SK-N-SH (cell line): ENCODE measurements around the gene SMARCA1. TPM values are rescaled to one million over a fixed set of nuclear protein-coding genes. Genes with fewer than 3 reads are reported as not detected.

Experiments
- CTCF ChIA-PET: fragments of 300-600, 350-600 bp; formaldehyde crosslinking; extraction: SDS; loops from one replicate; lab custom pipeline; 2021; lab: Yijun Ruan, JAX
- POLR2A ChIA-PET: fragments of 350-600 bp; sonication (Branson Sonifier 250); formaldehyde crosslinking; extraction: SDS; loops from one replicate; lab custom pipeline; 2020; ENCODE audit warnings: antibody characterized with exemption, inconsistent platforms; lab: Yijun Ruan, JAX
- DNase-seq: peaks from one replicate; pipeline ENCODE4 v3.0.0; 2012
- H2AFZ ChIP-seq: fragments of 200-600 bp; sonication (generic); 2 replicates; pipeline ENCODE4 v1.8.1; 2016; ENCODE audit warnings: antibody characterized with exemption, mild to moderate bottlenecking, low read depth
- H3F3A ChIP-seq: fragments of 200-600 bp; sonication (generic); replicated peaks from 2 replicates; pipeline ENCODE3; 2016; ENCODE audit warnings: antibody characterized with exemption, mild to moderate bottlenecking; ENCODE audit not compliant: insufficient read depth
- H3K27ac ChIP-seq, 2 experiments: fragments of 200-500 bp in 1 of 2; fragments of 200-600 bp in 1 of 2; sonication (Bioruptor generic) in 1 of 2; sonication (generic), shearing (Covaris generic) in 1 of 2; 2 replicates each; pipeline versions ENCODE4 v1.5.1 to v1.6.1; 2014 to 2016; ENCODE audit warnings: low read depth in 2 of 2, inconsistent platforms in 1 of 2, low read length in 1 of 2, mild to moderate bottlenecking in 1 of 2, mixed read lengths in 1 of 2
- H3K27me3 ChIP-seq: fragments of 200-600 bp; sonication (generic), shearing (Covaris generic); 2 replicates; pipeline ENCODE4 v1.6.1; 2016; ENCODE audit warnings: mixed run types; ENCODE audit not compliant: insufficient read depth
- H3K36me3 ChIP-seq, 2 experiments: fragments of 200-500 bp in 1 of 2; fragments of 200-600 bp in 1 of 2; sonication (Bioruptor generic) in 1 of 2; sonication (generic) in 1 of 2; replicated peaks in 1 of 2; 2 replicates each; pipeline versions ENCODE3 to v1.5.1; 2014 to 2016; ENCODE audit warnings: low read length in 1 of 2, mild to moderate bottlenecking in 1 of 2; ENCODE audit not compliant: insufficient read depth in 2 of 2, control insufficient read depth in 1 of 2
- H3K4me1 ChIP-seq, 2 experiments: fragments of 200-500 bp in 1 of 2; fragments of 200-600 bp in 1 of 2; sonication (Bioruptor generic) in 1 of 2; sonication (generic), shearing (Covaris generic) in 1 of 2; 2 replicates each; pipeline versions ENCODE4 v1.5.1 to v1.6.1; 2014 to 2016; ENCODE audit warnings: low read depth in 1 of 2, low read length in 1 of 2, mixed run types in 1 of 2; ENCODE audit not compliant: insufficient read depth in 2 of 2, control insufficient read depth in 1 of 2
- H3K4me2 ChIP-seq: fragments of 200-600 bp; sonication (generic), shearing (Covaris generic); 2 replicates; pipeline ENCODE4 v1.6.1; 2017; ENCODE audit warnings: mixed run types
- H3K4me3 ChIP-seq, 2 experiments: fragments of 200-500 bp in 1 of 2; fragments of 200-600 bp in 1 of 2; sonication (Bioruptor generic) in 1 of 2; sonication (generic), shearing (Covaris generic) in 1 of 2; 2 replicates each; pipeline versions ENCODE4 v1.5.1 to v1.8.1; 2014 to 2016; ENCODE audit warnings: low read depth in 2 of 2, inconsistent platforms in 1 of 2, low read length in 1 of 2, mild to moderate bottlenecking in 1 of 2, mixed read lengths in 1 of 2, moderate library complexity in 1 of 2
- H3K79me2 ChIP-seq: fragments of 200-600 bp; sonication (generic); 2 replicates; pipeline ENCODE4 v1.8.1; 2017; ENCODE audit warnings: mild to moderate bottlenecking; ENCODE audit not compliant: insufficient read depth
- H3K9ac ChIP-seq: fragments of 200-600 bp; sonication (generic); 2 replicates; pipeline ENCODE4 v1.6.1; 2017; ENCODE audit warnings: mixed run types
- H3K9me2 ChIP-seq: fragments of 200-600 bp; sonication (generic); 2 replicates; pipeline ENCODE4 v1.6.1; 2017; ENCODE audit warnings: mixed run types
- H3K9me3 ChIP-seq: fragments of 200-600 bp; sonication (generic); 2 replicates; pipeline ENCODE4 v1.6.1; 2017; ENCODE audit warnings: mixed run types, mild to moderate bottlenecking, moderate library complexity
- H4K20me1 ChIP-seq: fragments of 200-600 bp; sonication (generic); 2 replicates; pipeline ENCODE4 v1.6.1; 2017; ENCODE audit warnings: mild to moderate bottlenecking, mixed run types; ENCODE audit not compliant: insufficient read depth
- CHD2 ChIP-seq: fragments of 150-350 bp; IDR thresholded peaks from 2 replicates; pipeline ENCODE4 v1.6.1; 2018; ENCODE audit warnings: low read length; ENCODE audit not compliant: partially characterized antibody
- ELF1 ChIP-seq: IDR thresholded peaks from 2 replicates; pipeline ENCODE4 v1.4.0; 2012
- FOSL2 ChIP-seq: IDR thresholded peaks from 2 replicates; pipeline ENCODE4 v1.4.0; 2012; ENCODE audit warnings: low read depth, mild to moderate bottlenecking, moderate library complexity, borderline replicate concordance
- GATA2 ChIP-seq: sonication (generic); formaldehyde crosslinking; IDR thresholded peaks from 2 replicates; pipeline ENCODE4 v1.5.0; 2020; ENCODE audit warnings: mild to moderate bottlenecking, missing genetic modification reagents
- IRF3 ChIP-seq: fragments of 150-350 bp; IDR thresholded peaks from 2 replicates; pipeline ENCODE4 v1.6.1; 2016; ENCODE audit warnings: mild to moderate bottlenecking, low read depth, low read length
- JUND ChIP-seq: IDR thresholded peaks from 2 replicates; pipeline ENCODE4 v1.4.0; 2012
- MEF2A ChIP-seq: IDR thresholded peaks from 2 replicates; pipeline ENCODE4 v1.4.0; 2012; ENCODE audit warnings: low read depth, borderline replicate concordance
- RCOR1 ChIP-seq: fragments of 150-350 bp; IDR thresholded peaks from 2 replicates; pipeline ENCODE4 v1.6.1; 2017; ENCODE audit warnings: antibody characterized with exemption, low read length
- RXRA ChIP-seq: IDR thresholded peaks from 2 replicates; pipeline ENCODE4 v1.4.0; 2012; ENCODE audit warnings: low read depth, mild to moderate bottlenecking, borderline replicate concordance
- SIN3A ChIP-seq: IDR thresholded peaks from 2 replicates; pipeline ENCODE4 v1.6.1; 2012; ENCODE audit warnings: low read depth, mild to moderate bottlenecking, low read length, moderate library complexity, borderline replicate concordance
- USF2 ChIP-seq: fragments of 150-350 bp; IDR thresholded peaks from 2 replicates; pipeline ENCODE4 v1.6.1; 2017; ENCODE audit warnings: antibody characterized with exemption, low read length, low read depth, borderline replicate concordance
- WGBS: methylation state at CpG from one replicate; pipeline ENCODE4 v1.1.6; 2017; ENCODE audit warnings: low lambda C conversion rate; 5-methylcytosine and 5-hydroxymethylcytosine counted together
- polyA plus RNA-seq, 3 experiments: library from polyadenylated mRNA; depleted of rRNA; stranded (reverse); fragments of >200 nt; gene quantifications; 2 replicates each; pipeline ENCODE4 v1.2.3, GENCODE V29; 2012
- TF ChIP-seq, protein P1 (sequence below): IDR thresholded peaks from 2 replicates; pipeline ENCODE4 v1.4.0; 2012; ENCODE audit warnings: low read depth, borderline replicate concordance
- TF ChIP-seq, protein P2 (sequence below): IDR thresholded peaks from 2 replicates; pipeline ENCODE4 v1.6.1; 2012; ENCODE audit warnings: mild to moderate bottlenecking, low read depth, low read length, moderate library complexity

Gene SMARCA1
- polyA plus RNA-seq, 1 of the 3 experiments (the other 2 are of a cell fraction): 17.1 TPM

DNA sequence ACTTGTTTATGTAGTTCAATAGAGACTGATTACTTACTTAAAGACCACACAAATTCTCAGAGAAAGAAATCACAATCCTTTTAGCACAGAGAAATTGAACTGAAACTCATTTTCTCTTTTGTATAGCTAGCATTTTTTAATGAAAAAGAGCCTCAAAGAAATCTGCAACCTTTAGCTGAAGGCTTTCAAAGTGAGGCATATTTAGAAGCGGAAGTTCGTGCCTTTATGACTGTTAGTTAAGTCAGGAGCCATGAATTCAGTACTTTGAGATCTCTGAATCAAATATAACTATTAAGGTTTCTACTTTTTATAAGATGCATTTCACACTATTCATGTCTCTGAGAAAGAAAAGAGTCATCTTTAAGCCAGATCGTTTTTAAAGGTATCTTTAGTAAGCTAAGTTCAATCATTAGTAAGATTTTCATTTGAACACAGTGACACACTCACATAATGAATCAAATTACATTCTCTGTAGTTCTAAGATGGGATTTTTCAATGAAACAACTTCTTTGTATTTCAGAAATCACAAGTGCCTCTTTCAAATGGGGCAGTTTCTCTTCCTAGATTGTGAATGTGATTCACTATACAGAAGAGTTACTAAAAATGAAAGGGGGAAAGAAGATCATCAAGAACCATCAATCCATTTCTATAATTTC is 61.4 kb downstream of the SMARCA1 start:
- Histone ChIP-seq H3K9ac (no peak overlapping the region), H3K79me2 (no peaks in the 10 kb centered on the region), H3K4me2 (no peak overlapping the region), H3K27ac (no peak overlapping the region), H4K20me1 (no peaks in the 10 kb centered on the region), H3K36me3 (peaks cover 39 to 47% of the 10 kb centered on the region in 2 experiments), H2AFZ (no peak overlapping the region), H3K27me3 (peaks cover 4% of the 10 kb centered on the region), H3K4me1 (no peaks in the 10 kb centered on the region), H3K4me3 (no peak overlapping the region), H3F3A (peaks cover 7% of the 10 kb centered on the region), H3K9me3 (no peaks in the 10 kb centered on the region), H3K9me2 (no peaks in the 10 kb centered on the region)
- ChIA-PET CTCF (interaction anchor here (0.9 kb wide), 1 partner anchor 10 kb away, joined by 3 read pairs; no protein-coding TSS in a partner anchor), POLR2A (no interaction called here)
- WGBS: 45% methylated on average over 3 of the region's 3 CpGs
- no peak for DNase-seq
- TF ChIP-seq, protein P1, sequence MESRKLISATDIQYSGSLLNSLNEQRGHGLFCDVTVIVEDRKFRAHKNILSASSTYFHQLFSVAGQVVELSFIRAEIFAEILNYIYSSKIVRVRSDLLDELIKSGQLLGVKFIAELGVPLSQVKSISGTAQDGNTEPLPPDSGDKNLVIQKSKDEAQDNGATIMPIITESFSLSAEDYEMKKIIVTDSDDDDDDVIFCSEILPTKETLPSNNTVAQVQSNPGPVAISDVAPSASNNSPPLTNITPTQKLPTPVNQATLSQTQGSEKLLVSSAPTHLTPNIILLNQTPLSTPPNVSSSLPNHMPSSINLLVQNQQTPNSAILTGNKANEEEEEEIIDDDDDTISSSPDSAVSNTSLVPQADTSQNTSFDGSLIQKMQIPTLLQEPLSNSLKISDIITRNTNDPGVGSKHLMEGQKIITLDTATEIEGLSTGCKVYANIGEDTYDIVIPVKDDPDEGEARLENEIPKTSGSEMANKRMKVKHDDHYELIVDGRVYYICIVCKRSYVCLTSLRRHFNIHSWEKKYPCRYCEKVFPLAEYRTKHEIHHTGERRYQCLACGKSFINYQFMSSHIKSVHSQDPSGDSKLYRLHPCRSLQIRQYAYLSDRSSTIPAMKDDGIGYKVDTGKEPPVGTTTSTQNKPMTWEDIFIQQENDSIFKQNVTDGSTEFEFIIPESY: no peak
- TF ChIP-seq RXRA: no peak
- TF ChIP-seq GATA2 (CRISPR knock-in tag): no peak
- no peak for TF ChIP-seq FOSL2
- TF ChIP-seq SIN3A: no peak
- TF ChIP-seq CHD2: no peak
- no peak for TF ChIP-seq IRF3
- TF ChIP-seq JUND: no peak

- Histone ChIP-seq H3K27me3 (no peaks in the 10 kb centered on the region), H3K9me2 (no peaks in the 10 kb centered on the region), H3F3A (no peaks in the 10 kb centered on the region), H3K79me2 (peaks cover 8% of the 10 kb centered on the region; the same call in 1 of the 2 replicates), H3K4me2 (no peak overlapping the region), H3K9me3 (no peaks in the 10 kb centered on the region), H3K4me1 (no peaks in the 10 kb centered on the region), H2AFZ (no peak overlapping the region), H3K4me3 (no peak overlapping the region), H3K27ac (no peak overlapping the region), H3K9ac (no peak overlapping the region), H3K36me3 (peaks cover 17 to 27% of the 10 kb centered on the region in 2 experiments), H4K20me1 (no peaks in the 10 kb centered on the region)
- DNase-seq: no peak
- ChIA-PET POLR2A (no interaction called here), CTCF (interaction anchor here (0.7 to 1.4 kb wide), 2 partner anchors 9 to 10 kb away, joined by 3 to 5 read pairs; no protein-coding TSS in a partner anchor)
- TF ChIP-seq SIN3A: no peak
- TF ChIP-seq FOSL2: no peak
- TF ChIP-seq, protein P2, sequence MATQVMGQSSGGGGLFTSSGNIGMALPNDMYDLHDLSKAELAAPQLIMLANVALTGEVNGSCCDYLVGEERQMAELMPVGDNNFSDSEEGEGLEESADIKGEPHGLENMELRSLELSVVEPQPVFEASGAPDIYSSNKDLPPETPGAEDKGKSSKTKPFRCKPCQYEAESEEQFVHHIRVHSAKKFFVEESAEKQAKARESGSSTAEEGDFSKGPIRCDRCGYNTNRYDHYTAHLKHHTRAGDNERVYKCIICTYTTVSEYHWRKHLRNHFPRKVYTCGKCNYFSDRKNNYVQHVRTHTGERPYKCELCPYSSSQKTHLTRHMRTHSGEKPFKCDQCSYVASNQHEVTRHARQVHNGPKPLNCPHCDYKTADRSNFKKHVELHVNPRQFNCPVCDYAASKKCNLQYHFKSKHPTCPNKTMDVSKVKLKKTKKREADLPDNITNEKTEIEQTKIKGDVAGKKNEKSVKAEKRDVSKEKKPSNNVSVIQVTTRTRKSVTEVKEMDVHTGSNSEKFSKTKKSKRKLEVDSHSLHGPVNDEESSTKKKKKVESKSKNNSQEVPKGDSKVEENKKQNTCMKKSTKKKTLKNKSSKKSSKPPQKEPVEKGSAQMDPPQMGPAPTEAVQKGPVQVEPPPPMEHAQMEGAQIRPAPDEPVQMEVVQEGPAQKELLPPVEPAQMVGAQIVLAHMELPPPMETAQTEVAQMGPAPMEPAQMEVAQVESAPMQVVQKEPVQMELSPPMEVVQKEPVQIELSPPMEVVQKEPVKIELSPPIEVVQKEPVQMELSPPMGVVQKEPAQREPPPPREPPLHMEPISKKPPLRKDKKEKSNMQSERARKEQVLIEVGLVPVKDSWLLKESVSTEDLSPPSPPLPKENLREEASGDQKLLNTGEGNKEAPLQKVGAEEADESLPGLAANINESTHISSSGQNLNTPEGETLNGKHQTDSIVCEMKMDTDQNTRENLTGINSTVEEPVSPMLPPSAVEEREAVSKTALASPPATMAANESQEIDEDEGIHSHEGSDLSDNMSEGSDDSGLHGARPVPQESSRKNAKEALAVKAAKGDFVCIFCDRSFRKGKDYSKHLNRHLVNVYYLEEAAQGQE: no peak
- TF ChIP-seq USF2: no peak
- no peak for TF ChIP-seq ELF1
- TF ChIP-seq MEF2A: no peak
- TF ChIP-seq RCOR1: no peak
- 67% methylated on average over 6 of the region's 6 CpGs for WGBS
These were observed 70.8 kb downstream of the SMARCA1 start for GRCh38 chrX:129452523-129452922.
